GM19099 (cell line): Measurements from ENCODE around the gene LRRC73.

Source experiments
- POLR2A ChIP-seq: IDR thresholded peaks from 3 replicates; pipeline ENCODE4 v1.6.1; 2011; ENCODE audit warnings: low read depth; ENCODE audit not compliant: insufficient read length; ENCODE audit errors: extremely low read depth

Gene LRRC73

DNA sequence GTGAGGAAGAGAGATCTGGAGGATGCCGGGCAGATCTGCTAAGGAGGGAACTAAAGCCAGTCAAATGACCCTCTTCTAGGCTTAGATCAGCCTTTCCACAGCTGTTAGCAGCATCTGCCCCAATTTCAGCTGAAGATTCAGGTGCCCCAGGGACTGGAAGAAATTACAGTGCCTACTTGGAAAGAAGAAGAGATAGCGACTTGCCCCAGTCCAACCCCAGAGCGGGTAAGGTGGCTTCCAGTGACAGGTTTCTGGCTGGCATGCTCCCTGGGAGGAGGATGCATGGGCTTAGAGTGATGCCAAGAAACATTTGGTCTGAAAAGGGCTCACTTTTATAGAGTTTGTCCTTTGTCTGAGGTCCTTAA lies 32.2 kb downstream of the LRRC73 start:
- no peak for TF ChIP-seq POLR2A

DNA sequence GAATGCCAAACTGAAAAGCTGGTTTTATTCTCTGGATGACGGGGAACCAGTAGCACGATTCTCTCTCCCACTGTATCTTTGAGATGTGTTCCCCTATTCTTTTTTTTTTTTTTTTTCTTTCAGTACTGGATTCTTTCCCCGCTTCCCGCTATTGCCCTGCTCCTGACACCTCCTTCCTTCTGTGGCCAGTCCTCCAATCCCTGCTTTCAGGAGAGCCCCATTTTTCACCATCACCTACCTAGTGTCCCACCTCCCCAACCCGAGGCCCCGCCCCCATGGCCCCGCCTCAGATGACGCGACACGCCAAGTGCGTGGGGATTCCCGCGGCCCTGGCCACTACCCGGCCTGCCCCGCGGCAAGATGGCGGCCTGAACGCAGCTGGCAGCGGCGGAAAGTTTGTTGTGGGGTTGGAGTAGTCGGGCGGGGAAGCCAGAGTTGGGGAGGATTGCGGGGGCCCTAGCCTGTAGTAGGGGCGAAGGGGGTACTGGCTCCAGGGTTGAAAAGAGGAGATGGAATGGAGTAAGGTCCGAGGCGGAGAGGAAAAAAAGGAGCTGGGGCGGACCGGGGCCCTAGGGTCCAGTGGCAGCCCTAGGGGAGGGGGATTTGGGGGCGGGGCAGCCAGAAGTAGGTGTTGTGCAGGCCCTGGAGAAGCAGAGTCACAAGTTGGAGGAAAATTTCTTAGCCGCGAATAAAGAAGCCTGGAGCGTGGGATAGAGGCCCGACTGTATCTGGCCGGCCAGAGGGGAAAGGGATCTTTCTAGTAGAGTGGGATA lies 32.7 kb downstream of the LRRC73 start, which contains the start of gene TJAP1:
TJAP1 (plus strand) TSS at position 336 of the 773 bp plus-strand sequence. CDS start 21,432 bp downstream, outside the sequence.
- peak; percentile 92 for TF ChIP-seq POLR2A

DNA sequence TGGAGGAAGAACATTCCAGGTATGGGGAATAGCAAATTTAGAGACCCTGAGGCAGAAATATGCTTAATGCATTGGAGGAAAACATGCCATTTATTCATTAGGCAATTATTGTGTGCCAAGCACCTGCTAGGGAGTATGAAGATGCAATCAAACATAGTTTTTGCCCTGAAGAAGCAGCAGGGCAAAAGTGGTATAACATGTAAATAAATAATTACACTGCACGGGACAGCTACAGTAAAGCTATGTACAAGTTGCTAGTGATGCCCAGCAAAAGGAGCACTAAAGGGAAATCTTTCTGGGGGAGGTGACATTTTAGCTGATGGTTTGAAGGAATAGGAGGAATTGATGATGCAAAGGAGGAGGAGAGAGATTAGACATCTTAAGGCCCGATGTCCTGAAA lies 33.4 kb downstream of the LRRC73 start:
- TF ChIP-seq POLR2A, result no peak

DNA sequence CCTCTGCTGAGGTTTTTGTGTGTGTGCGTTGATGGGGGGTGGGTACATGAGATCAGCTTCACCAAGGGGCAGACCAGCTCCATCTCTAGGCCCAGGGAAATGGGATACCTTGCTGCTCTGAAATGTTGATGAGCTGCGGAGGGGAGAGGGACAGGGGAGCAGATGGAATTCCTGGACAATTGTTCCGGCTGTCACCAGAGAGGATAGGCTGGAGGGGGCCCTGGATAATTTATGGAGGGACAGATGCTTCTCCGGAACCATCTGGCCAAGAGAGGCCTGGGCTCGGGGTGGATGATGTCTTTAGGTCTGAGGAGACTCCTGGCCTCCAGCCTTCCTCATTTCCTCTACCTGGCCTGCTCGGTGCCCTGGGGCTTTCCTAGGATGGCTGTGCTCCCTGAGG lies 34.6 kb downstream of the LRRC73 start:
- no peak for TF ChIP-seq POLR2A

DNA sequence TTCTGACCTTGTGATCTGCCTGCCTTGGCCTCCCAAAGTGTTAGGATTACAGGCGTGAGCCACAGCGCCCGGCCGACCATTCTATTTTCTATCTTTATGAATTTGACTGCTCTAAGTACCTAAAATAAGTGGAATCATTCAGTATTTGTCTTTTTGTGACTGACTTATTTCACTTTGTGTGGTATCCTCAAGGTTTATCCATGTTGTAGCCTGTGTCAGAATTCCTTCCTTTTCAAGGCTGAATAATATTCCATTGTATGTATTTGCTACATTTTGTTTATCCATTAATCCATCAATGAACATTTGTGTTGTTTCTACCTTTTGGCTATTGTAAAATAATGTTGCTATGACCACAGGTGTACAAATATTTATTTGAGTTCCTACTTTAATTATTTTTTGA lies 37.6 kb downstream of the LRRC73 start:
- no peak for TF ChIP-seq POLR2A

DNA sequence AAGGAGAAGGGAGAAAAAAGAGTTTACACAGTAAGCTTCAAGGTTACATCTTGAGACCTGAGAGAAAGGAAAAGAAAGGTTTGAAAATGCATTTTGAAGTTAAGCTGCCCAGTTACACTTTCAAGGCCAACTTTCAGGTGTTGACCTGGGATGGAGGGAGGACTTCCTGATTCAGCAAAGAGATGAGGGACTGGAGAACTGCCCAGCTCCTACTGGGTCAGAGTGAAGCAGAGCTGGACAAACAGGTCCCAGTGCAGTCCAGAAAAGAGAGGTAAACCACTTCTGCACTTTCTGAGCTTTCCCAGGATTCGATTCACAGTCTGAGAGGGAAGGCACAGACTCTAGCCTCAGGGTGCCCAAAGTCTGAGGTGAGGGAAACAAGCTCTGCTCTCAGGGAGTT lies 38.7 kb downstream of the LRRC73 start:
- TF ChIP-seq POLR2A, result no peak

DNA sequence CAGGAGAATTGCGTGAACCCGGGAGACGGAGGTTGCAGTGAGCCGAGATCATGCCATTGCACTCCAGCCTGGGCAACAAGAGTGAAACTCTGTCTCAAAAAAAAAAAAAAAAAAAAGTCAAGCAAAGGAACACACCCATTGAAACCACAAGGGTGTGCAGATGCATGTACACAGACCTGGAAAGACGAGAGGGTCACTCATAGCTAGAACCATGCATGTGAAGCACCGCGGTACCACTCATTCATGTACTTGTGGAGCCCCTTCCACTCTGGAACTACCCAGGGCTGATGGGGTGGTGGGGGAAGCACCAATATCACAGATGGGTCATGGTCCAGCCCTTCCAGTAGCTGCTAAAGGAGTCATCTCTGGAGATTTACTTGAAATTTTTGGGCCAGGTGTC lies 40.2 kb downstream of the LRRC73 start:
- no peak for TF ChIP-seq POLR2A

DNA sequence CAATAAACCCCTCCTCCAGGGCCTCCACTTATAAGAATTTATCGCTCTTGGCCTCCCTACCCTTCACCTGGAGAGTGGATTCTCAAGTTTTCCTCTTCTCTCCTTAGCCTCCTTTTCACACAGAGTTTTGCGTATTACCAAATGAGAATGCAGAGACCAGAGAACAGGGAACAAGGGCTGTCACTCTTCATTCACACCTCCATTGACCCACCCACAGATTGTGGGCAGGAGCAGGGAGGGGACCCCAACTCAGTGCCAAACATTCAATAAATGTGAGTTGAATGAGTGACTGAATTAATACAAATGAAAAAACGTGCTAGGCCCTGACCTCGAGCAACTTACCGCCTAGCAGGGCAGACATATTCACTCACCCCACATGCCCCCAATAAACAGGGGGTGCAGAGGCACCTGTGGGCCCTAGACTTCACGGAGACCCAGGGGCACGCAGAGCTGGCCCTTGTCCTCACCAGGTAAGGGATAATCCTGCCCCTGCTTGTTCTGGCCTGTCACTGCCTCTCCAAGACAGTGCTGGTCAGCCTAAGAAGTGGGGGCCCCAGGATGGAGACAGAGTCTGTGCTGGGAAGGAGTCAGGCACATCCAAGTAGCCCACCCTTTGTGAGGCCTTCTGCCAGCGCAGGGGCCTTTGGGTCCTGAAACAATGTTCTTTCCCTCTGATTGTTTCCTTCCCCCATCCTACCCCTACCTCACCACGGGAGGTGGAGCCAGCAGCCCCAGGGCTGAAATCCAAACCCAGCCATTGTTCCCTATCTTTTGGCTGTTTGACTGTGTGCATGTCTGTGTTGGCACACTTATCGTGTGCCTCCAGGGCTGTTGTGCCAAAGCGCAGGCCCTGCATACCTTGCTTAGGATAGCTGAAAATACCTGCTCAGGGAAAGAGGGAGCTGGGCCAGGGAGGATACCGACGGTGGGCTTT lies 41.1 kb downstream of the LRRC73 start:
- no peak for TF ChIP-seq POLR2A

DNA sequence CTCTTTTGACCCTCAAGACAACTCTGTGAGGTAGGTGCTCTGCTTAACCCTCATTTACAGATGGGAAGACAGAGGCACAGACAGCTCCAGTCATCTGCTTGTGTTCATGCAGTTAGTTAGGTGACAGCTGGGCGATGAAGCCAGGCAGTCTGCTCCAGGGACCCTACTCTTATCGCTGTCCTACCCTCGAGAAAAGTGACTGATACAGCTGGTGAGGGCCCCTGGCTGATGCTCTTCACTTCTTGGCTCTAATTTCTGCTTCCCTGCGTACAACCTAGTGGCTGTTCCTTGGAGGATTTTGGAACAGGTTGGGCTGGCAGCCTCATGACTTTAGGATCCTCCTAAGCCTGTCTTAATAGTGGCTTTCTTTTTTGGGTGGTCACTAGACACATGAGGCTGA lies 41.9 kb downstream of the LRRC73 start:
- no peak for TF ChIP-seq POLR2A

DNA sequence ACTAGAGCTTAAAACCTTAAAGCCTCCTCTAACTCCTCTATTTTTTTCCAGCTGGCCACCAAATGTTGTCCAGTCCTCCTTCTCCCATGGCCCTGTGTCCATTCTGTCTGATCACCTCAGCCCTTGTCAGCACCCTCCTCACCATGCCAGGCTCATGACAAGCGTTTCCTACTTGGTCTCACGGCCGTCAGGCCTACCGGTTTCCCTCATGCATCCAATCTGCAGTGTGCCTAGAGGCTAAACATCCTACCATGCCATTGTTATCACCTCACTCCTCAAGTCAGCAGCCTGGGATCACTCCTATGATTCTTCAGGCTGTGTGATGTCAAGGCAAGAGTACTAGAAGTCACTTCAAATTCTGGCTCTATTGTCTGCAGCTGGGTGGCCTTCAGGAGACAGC lies 42.4 kb downstream of the LRRC73 start:
- no peak for TF ChIP-seq POLR2A

DNA sequence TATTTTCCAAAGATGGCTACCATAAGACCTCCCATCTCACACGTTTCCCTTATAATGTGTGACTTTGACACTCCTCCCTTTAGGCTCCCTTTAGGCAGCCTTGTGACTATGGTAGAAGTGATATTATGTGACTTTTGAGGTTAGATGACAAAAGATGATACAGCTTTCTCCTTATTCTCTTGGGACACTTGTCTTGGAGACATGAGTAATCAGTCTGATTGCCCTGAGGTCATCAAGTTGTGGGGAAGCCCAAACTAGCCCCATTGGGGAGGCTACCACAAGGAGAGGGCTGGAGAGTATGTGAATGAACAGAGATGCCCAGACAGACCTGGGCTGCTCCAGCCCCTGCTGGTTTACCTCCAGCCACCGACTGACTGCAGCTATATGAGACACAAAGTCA lies 44.2 kb downstream of the LRRC73 start:
- TF ChIP-seq POLR2A, result no peak

DNA sequence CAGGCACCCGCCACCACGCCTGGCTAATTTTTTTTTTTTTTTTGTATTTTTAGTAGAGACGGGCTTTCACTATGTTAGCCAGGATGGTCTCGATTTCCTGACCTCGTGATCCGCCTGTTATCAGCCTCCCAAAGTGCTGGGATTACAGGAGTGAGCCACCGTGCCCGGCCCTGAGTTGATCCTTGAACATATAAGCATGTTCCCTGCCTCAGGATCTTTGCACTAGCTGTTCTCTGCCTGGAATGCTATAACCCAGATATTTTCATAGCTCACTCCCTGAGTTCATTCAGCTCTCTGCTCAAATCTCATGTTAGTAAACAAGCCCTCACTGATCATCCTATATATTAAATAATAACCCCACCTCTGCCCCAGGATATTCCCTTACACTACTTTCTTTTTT lies 45.8 kb downstream of the LRRC73 start:
- TF ChIP-seq POLR2A, result no peak

DNA sequence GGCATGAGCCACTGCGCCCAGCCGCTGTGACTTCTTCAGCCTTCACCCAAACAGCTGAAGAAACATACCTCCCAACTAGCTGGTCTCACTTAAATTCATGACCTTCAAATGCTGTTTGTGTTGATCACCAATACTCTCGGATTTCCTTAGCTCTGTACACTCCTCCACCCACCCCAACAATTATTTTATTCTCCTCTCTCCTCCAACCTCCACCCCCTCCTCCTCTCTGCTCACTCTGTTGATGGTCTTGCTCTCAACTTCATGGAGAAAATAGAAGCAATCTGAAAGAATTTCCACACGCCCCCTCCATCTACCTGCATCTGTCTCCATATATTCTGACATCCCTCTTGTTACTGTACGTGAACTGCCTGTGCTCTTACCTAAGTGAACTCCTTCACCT lies 48.2 kb downstream of the LRRC73 start:
- TF ChIP-seq POLR2A, result no peak

DNA sequence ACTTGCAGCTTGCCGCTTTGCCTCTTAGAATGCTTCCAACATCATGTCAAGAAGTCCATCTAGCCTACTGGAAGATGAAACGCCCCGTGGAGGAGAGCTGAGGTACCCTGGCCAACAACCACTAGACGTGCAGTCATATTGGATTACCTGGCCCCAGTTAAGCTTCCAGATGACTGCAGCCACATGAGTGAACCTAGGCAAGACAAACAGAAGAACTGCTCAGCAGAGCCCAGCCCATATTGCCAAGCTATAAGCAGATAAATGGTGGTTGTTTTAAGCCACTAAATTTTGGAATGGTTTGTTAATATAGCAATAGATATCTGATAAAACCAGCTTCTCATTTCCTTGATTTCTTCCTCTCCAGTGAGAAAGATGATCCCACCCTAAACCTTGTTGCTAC lies 50.1 kb downstream of the LRRC73 start:
- no peak for TF ChIP-seq POLR2A

DNA sequence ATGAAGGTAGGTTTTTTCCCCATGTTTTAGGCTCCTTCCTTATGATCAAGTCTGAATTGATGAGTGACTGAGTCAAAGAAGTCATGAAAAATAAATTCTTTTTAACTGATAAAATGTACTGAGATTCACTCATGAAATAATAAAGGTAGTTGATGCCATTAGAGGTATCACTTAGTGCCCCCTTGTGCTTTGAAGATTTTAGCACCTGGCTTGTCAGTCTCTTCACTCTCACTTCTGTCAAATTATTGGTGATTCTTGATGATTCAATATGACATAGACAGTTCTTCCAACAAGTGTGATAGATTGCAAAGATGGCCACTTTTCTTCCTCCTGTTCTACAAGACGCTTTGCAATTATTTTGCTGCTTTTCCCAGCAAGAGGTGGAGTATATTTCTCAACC lies 50.6 kb downstream of the LRRC73 start:
- TF ChIP-seq POLR2A, result no peak

DNA sequence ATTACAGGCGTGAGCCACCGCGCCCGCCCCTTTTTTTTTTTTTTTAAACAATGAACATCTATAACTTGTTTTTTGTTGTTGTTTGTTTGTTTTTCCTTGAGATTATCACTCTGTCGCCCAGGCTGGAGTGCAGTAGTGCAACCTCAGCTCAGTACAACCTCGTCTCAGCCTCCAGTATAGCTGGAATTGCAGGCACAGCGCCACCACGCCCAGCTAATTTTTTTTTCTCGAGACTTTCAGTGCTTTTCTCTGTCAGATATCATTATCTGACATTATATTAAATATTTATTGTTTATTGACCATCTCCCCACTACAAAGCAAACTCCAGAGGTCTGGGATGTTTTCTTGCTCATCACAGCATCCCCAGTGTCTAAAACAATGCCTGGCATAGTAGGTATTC lies 52.5 kb downstream of the LRRC73 start:
- no peak for TF ChIP-seq POLR2A
